Measurements from ENCODE around the gene COX8C.

The COX8C gene

DNA sequence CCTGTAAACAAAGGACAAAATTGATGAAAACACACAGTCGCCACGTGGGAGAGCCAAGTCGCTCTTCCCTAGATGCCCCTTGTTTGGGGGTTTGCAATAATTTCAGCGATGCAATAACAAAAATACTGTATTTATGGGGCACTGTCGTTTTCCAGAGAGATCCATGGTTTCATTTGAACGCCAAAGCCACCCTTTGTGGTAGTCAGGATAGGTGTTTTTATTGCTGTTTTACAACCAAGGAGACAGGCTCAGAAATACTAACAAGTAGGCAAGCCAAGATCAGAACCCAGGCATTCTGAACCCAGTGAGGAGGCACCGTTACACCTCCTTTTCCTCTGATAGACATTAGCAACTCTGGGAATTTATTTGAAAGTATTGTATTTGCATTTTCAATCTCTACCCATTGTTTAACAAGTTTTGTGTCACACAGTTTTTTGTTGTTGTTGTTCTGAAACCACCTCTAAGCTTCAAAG lies 13.3 kb upstream of the COX8C start:
- Histone ChIP-seq H3K79me2 (peaks cover 7% of the 10 kb centered on the region), H3K4me2 (ENCODE audit: low read length) (peak overlapping the region; percentile 73), H3K9me3 (ENCODE audit: control insufficient read depth, low read length) (no peaks in the 10 kb centered on the region), H3K36me3 (ENCODE audit: control insufficient read depth, insufficient read depth, low read length) (no peaks in the 10 kb centered on the region), H2AFZ (peak overlapping the region; percentile 97), H3K27me3 (ENCODE audit: control insufficient read depth, insufficient read depth, low read length) (no peaks in the 10 kb centered on the region), H3K27ac (peak overlapping the region; percentile 89), H3K9ac (no peak overlapping the region), H3K4me1 (peaks cover 23% of the 10 kb centered on the region), H3K4me3 (ENCODE audit: low read depth, low read length) (peak overlapping the region; percentile 93)
- no peak for TF ChIP-seq CTCF (IDR thresholded peaks at IDR 0.05)

- Histone ChIP-seq H3K4me2 (ENCODE audit: low read length) (no peak overlapping the region), H3K9me3 (ENCODE audit: control insufficient read depth, low read length) (no peaks in the 10 kb centered on the region), H3K4me1 (peaks cover 2% of the 10 kb centered on the region), H2AFZ (no peak overlapping the region), H3K4me3 (ENCODE audit: low read depth, low read length) (no peak overlapping the region), H3K36me3 (ENCODE audit: control insufficient read depth, insufficient read depth, low read length) (no peaks in the 10 kb centered on the region), H3K27ac (no peak overlapping the region), H3K27me3 (ENCODE audit: control insufficient read depth, insufficient read depth, low read length) (no peaks in the 10 kb centered on the region), H3K79me2 (no peaks in the 10 kb centered on the region), H3K9ac (no peak overlapping the region)
- TF ChIP-seq CTCF (IDR thresholded peaks at IDR 0.05): no peak
These were observed 9.7 kb upstream of the COX8C start for GRCh38 chr14:93337143-93337753.

GRCh38 chr14:93337884-93338283 lies 9.1 kb upstream of the COX8C start:
- Histone ChIP-seq H3K27ac (no peak overlapping the region), H3K36me3 (ENCODE audit: control insufficient read depth, insufficient read depth, low read length) (no peaks in the 10 kb centered on the region), H3K4me3 (ENCODE audit: low read depth, low read length) (no peak overlapping the region), H3K4me1 (peaks cover 2% of the 10 kb centered on the region), H3K79me2 (no peaks in the 10 kb centered on the region), H2AFZ (no peak overlapping the region), H3K4me2 (ENCODE audit: low read length) (no peak overlapping the region), H3K9me3 (ENCODE audit: control insufficient read depth, low read length) (no peaks in the 10 kb centered on the region), H3K27me3 (ENCODE audit: control insufficient read depth, insufficient read depth, low read length) (no peaks in the 10 kb centered on the region), H3K9ac (no peak overlapping the region)
- no peak for TF ChIP-seq CTCF (IDR thresholded peaks at IDR 0.05)

GRCh38 chr14:93343266-93343665 lies 3.7 kb upstream of the COX8C start:
- no peaks in the 10 kb centered on the region for H3K79me2 ChIP-seq
- H3K4me1 ChIP-seq: peaks cover 7% of the 10 kb centered on the region
- no peak overlapping the region for H3K9ac ChIP-seq
- H3K36me3 ChIP-seq (ENCODE audit: control insufficient read depth, insufficient read depth, low read length): no peaks in the 10 kb centered on the region
- TF ChIP-seq CTCF (IDR thresholded peaks at IDR 0.05): no peak
- H3K4me3 ChIP-seq (ENCODE audit: low read depth, low read length): no peak overlapping the region
- H2AFZ ChIP-seq: no peak overlapping the region
- no peaks in the 10 kb centered on the region for H3K9me3 ChIP-seq (ENCODE audit: control insufficient read depth, low read length)
- H3K27ac ChIP-seq: no peak overlapping the region
- H3K27me3 ChIP-seq (ENCODE audit: control insufficient read depth, insufficient read depth, low read length): no peaks in the 10 kb centered on the region
- H3K4me2 ChIP-seq (ENCODE audit: low read length): no peak overlapping the region

DNA sequence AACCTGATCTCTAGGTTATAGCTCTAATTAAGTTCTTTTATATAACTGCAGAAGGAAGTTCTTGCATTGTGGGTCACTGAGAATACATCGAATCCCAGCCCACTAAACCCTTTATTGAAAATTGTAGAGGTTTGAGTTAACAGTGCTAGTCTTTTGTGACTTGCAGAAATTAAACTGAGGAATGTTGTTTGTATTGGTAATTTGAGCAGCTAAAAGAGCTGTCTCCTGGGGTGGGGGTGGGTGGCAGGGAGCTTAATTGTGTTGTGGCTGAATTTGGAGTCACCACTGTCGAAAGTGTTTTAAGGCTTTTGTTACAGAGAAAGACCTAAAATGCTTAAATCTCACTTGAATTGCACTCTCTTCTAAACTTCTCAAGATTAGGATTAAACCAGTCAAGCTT lies 3.2 kb upstream of the COX8C start:
- Histone ChIP-seq H3K27ac (no peak overlapping the region), H2AFZ (peak overlapping the region; percentile 10), H3K9ac (no peak overlapping the region), H3K36me3 (ENCODE audit: control insufficient read depth, insufficient read depth, low read length) (no peaks in the 10 kb centered on the region), H3K9me3 (ENCODE audit: control insufficient read depth, low read length) (no peaks in the 10 kb centered on the region), H3K4me2 (ENCODE audit: low read length) (peak overlapping the region; percentile 27), H3K4me3 (ENCODE audit: low read depth, low read length) (no peak overlapping the region), H3K27me3 (ENCODE audit: control insufficient read depth, insufficient read depth, low read length) (no peaks in the 10 kb centered on the region), H3K79me2 (no peaks in the 10 kb centered on the region), H3K4me1 (peaks cover 7% of the 10 kb centered on the region)
- no peak for TF ChIP-seq CTCF (IDR thresholded peaks at IDR 0.05)
